Effector memory CD4-positive, alpha-beta T cell (primary cell): ENCODE results near the gene DCAF8L1.

Experiments
- DNase-seq, 3 donors: peaks; one replicate each; pipeline ENCODE4 v3.0.0-alpha.2; 2020
- H3K27ac ChIP-seq: 2 replicates; pipeline ENCODE4 v1.7.0; 2013; ENCODE audit warnings: mild to moderate bottlenecking, low read length, moderate library complexity; ENCODE audit not compliant: insufficient read depth, poor library complexity, severe bottlenecking
- H3K27me3 ChIP-seq: replicated peaks from 2 replicates; pipeline ENCODE4 v1.7.0; 2013; ENCODE audit warnings: mild to moderate bottlenecking, low read length; ENCODE audit not compliant: insufficient read depth, control insufficient read depth, poor library complexity, severe bottlenecking
- H3K36me3 ChIP-seq: 2 replicates; pipeline ENCODE4 v1.7.0; 2013; ENCODE audit warnings: mild to moderate bottlenecking, low read length, moderate library complexity; ENCODE audit not compliant: control insufficient read depth, insufficient read depth
- H3K4me1 ChIP-seq: 2 replicates; pipeline ENCODE4 v1.7.0; 2013; ENCODE audit warnings: low read length, mild to moderate bottlenecking; ENCODE audit not compliant: control insufficient read depth, insufficient read depth, poor library complexity, severe bottlenecking
- H3K4me3 ChIP-seq: 2 replicates; pipeline ENCODE4 v1.7.0; 2013; ENCODE audit warnings: low read length, low read depth, mild to moderate bottlenecking; ENCODE audit not compliant: insufficient read depth, poor library complexity, severe bottlenecking
- H3K9me3 ChIP-seq: 2 replicates; pipeline ENCODE4 v1.7.0; 2013; ENCODE audit warnings: mild to moderate bottlenecking, low read length, moderate library complexity; ENCODE audit not compliant: control insufficient read depth
- total RNA-seq, 3 donors: gene quantifications; one replicate each; lab custom pipeline; 2026; lab: John Stamatoyannopoulos, UW

DCAF8L1 gene
- 0 reads per million in 3 donors for total RNA-seq

GRCh38 chrX:27981349-27981748 lies at the start of gene DCAF8L1:
Gene DCAF8L1 (minus strand): TSS chrX:27981449. CDS start chrX:27981334, 115 bp downstream.
- Histone ChIP-seq H3K4me3 (no peak within 1 kb of the TSS), H3K36me3 (no peaks in the 10 kb centered on the region), H3K9me3 (no peaks in the 10 kb centered on the region), H3K27ac (no peak within 1 kb of the TSS), H3K4me1 (no peaks in the 10 kb centered on the region), H3K27me3 (no peaks in the 10 kb centered on the region)
- no peak for DNase-seq

DNA sequence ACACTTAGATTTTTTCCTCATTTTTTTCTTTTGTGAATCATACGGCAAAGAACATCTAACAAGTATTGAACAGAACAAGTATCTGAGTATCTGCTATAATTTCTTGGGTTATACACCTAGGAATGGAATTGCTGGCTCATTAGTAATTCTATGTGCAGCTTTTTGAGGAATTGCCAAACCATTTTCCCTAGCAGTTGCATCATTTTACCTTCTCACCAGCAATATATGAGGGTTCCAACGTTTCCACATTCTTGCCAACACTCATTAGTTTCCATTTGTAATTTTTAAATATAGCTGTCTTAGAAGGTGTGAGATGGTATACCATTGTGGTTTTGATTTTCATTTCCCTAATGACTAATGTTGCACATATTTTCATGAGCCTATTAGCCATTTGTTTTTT lies 41.1 kb upstream of the DCAF8L1 start:
- Histone ChIP-seq H3K27me3 (no peaks in the 10 kb centered on the region), H3K4me3 (no peak overlapping the region), H3K9me3 (no peaks in the 10 kb centered on the region), H3K4me1 (no peaks in the 10 kb centered on the region), H3K36me3 (no peaks in the 10 kb centered on the region), H3K27ac (no peak overlapping the region)
- no peak for DNase-seq

DNA sequence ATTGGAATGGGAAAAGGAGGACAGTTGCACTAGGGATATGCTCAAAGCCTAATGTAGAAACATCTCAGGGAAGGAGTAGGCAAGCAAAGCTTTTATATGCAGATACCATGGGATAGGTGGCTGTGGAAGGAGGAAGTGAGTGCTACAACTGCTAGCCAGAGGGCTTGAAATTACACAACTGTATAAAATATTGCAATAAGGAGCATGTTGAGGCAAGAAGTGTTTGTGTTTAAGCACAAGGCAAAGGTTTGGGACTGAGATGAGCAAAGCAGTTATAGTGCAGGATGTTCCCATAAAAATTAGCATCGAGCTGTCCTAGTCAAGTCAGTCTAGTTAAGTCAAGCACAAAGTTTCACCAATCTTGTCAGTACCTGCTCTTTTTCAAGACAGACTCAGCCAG lies 35.6 kb upstream of the DCAF8L1 start:
- Histone ChIP-seq H3K4me3 (no peak overlapping the region), H3K27me3 (no peaks in the 10 kb centered on the region), H3K36me3 (no peaks in the 10 kb centered on the region), H3K4me1 (no peaks in the 10 kb centered on the region), H3K27ac (no peak overlapping the region), H3K9me3 (no peaks in the 10 kb centered on the region)
- DNase-seq: no peak

- H3K36me3 ChIP-seq: no peaks in the 10 kb centered on the region
- H3K27ac ChIP-seq: no peak overlapping the region
- H3K27me3 ChIP-seq: no peaks in the 10 kb centered on the region
- no peak overlapping the region for H3K4me3 ChIP-seq
- H3K9me3 ChIP-seq: no peaks in the 10 kb centered on the region
- no peak for DNase-seq
- H3K4me1 ChIP-seq: no peaks in the 10 kb centered on the region
Measured at GRCh38 chrX:28015993-28016392, 34.7 kb upstream of the DCAF8L1 start.

GRCh38 chrX:28010875-28011274 lies 29.6 kb upstream of the DCAF8L1 start:
- no peak for DNase-seq
- no peaks in the 10 kb centered on the region for H3K27me3 ChIP-seq

DNA sequence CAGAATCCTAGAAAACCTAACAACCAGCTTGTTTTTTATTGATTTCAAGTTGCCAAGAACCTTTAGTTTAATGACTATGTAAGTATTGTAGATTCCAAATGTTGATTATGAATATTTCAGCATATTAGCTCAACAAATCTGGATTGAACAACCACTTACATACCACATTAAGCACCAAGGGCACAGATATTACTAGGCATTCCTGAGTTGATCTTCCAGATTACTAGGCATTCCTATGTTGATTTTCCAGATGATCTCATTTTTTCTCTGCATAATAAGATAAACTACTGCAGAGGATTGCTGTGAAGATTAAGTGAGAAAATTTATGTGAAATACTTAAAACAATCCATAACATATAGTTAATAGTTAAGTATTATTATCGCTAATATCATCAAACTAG lies 17.4 kb upstream of the DCAF8L1 start:
- H3K4me1 ChIP-seq: no peaks in the 10 kb centered on the region
- DNase-seq: no peak
- no peaks in the 10 kb centered on the region for H3K36me3 ChIP-seq
- H3K9me3 ChIP-seq: no peaks in the 10 kb centered on the region
- H3K27me3 ChIP-seq: no peaks in the 10 kb centered on the region
- H3K27ac ChIP-seq: no peak overlapping the region
- H3K4me3 ChIP-seq: no peak overlapping the region

More at GRCh38 chrX:28010875-28011274, 29.6 kb upstream of the DCAF8L1 start:
- no peak overlapping the region for H3K27ac ChIP-seq
- no peaks in the 10 kb centered on the region for H3K9me3 ChIP-seq
- no peaks in the 10 kb centered on the region for H3K36me3 ChIP-seq
- H3K4me1 ChIP-seq: no peaks in the 10 kb centered on the region
- H3K4me3 ChIP-seq: no peak overlapping the region

DNA sequence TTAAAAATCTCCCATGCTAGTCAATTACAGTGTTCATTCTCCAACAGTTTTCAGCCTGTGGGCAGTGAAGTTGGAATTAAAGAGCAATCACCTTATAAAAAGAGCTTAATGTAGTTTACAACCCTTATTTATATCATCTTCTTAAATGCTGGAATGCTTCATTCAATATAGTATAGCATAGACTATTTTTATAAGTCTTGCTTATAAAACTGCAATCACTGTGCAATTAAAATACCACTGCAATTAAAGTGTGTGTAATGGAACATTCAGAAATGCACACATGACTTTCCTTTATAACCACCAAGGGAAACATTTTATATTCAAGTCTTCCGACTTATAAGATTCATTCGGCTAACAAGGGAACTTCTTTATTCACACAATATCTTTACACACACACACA lies 16.4 kb upstream of the DCAF8L1 start:
- H3K4me3 ChIP-seq: no peak overlapping the region
- H3K27ac ChIP-seq: no peak overlapping the region
- H3K36me3 ChIP-seq: no peaks in the 10 kb centered on the region
- no peaks in the 10 kb centered on the region for H3K4me1 ChIP-seq
- no peaks in the 10 kb centered on the region for H3K9me3 ChIP-seq
- DNase-seq: no peak
- H3K27me3 ChIP-seq: no peaks in the 10 kb centered on the region

DNA sequence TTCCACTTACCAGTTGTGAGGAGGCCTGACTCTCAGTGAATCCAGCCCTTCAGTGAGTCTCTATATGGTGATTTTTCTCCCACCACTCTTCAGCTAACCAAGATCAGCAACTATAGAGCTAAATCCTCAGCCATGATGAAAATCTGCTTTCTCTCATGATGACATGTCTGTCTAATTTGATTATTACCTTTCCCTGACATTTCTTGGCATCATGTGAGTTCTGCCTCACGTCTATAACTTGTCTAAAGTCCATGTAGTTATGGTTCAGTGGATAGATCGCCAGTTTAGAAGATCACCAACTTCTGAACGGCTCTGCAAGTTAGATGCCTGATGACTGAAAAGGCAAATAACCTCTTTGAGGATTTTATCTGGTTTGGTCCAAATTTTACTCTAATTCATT lies 14.9 kb upstream of the DCAF8L1 start:
- Histone ChIP-seq H3K9me3 (no peaks in the 10 kb centered on the region), H3K27me3 (no peaks in the 10 kb centered on the region), H3K4me3 (no peak overlapping the region), H3K36me3 (no peaks in the 10 kb centered on the region), H3K27ac (no peak overlapping the region), H3K4me1 (no peaks in the 10 kb centered on the region)
- DNase-seq: no peak

- Histone ChIP-seq H3K36me3 (no peaks in the 10 kb centered on the region), H3K27me3 (no peaks in the 10 kb centered on the region), H3K27ac (no peak overlapping the region), H3K4me1 (no peaks in the 10 kb centered on the region), H3K9me3 (no peaks in the 10 kb centered on the region), H3K4me3 (no peak overlapping the region)
- DNase-seq: no peak
Measured at GRCh38 chrX:27995611-27996010, 14.4 kb upstream of the DCAF8L1 start.

GRCh38 chrX:27987862-27988646 lies 6.8 kb upstream of the DCAF8L1 start:
- H3K4me3 ChIP-seq: no peak overlapping the region
- H3K27me3 ChIP-seq: no peaks in the 10 kb centered on the region
- DNase-seq: no peak
- no peaks in the 10 kb centered on the region for H3K4me1 ChIP-seq
- H3K27ac ChIP-seq: no peak overlapping the region
- H3K9me3 ChIP-seq: no peaks in the 10 kb centered on the region
- no peaks in the 10 kb centered on the region for H3K36me3 ChIP-seq
